GM12878 (cell line): Measurements from ENCODE around the gene MSX1. TPM values are rescaled to one million over a fixed set of nuclear protein-coding genes. Genes with fewer than 3 reads are reported as not detected.

ENCODE experiments used
- ATAC-seq: fragments of 200-7000 bp; cut with Tn5 transposase; 3 replicates; pipeline ENCODE4 v1.9.1; 2020; ENCODE audit warnings: mild to moderate bottlenecking, moderate library complexity
- BruUV-seq: library from RNA; stranded (reverse); fragments of 400-500 nt; replicated peaks from 2 replicates; lab custom pipeline; 2021; lab: Mats Ljungman, UMichigan
- CTCF ChIA-PET: fragments of 300-600 bp; sonication (Branson Sonifier 250); formaldehyde crosslinking; extraction: SDS; loops from one replicate; lab custom pipeline; 2021; ENCODE audit warnings: inconsistent platforms; lab: Yijun Ruan, JAX
- POLR2A ChIA-PET: fragments of 350-600 bp; formaldehyde crosslinking; extraction: SDS; loops from one replicate; lab custom pipeline; 2021; ENCODE audit warnings: inconsistent platforms; lab: Charles Lee
- RAD21 ChIA-PET: fragments of 300-600 bp; sonication (Branson Sonifier 250); formaldehyde crosslinking; loops from one replicate; lab custom pipeline; 2023; ENCODE audit warnings: antibody characterized with exemption; ENCODE audit not compliant: unreplicated experiment; lab: Charles Lee
- SMC1A ChIA-PET: fragments of 300-600 bp; sonication (Branson Sonifier 250); formaldehyde crosslinking; loops from one replicate; lab custom pipeline; 2023; ENCODE audit not compliant: unreplicated experiment, uncharacterized antibody; lab: Charles Lee
- DNase-seq: peaks from one replicate; pipeline ENCODE4 v3.0.0-alpha.2; 2011; ENCODE audit warnings: low read depth, low spot score
- FAIRE-seq: peaks from 3 replicates; lab custom pipeline; 2011; peaks lifted over from hg19 to GRCh38; lab: Jason Lieb, UNC
- H2AFZ ChIP-seq: 2 replicates; pipeline ENCODE4 v1.6.0; 2011; ENCODE audit warnings: low read depth, low read length, control low read depth; ENCODE audit not compliant: control insufficient read depth
- H3K27ac ChIP-seq: 2 replicates; pipeline ENCODE4 v1.5.1; 2011; ENCODE audit warnings: control low read depth; ENCODE audit not compliant: control insufficient read depth, insufficient read depth
- H3K27me3 ChIP-seq, 2 experiments: replicated peaks in 1 of 2; 2 replicates each; pipeline versions ENCODE4 v1.6.0 to v1.6.1; 2011; ENCODE audit warnings: low read length in 1 of 2; ENCODE audit not compliant: control insufficient read depth in 2 of 2, insufficient read depth in 2 of 2
- H3K36me3 ChIP-seq, 2 experiments: 2 replicates each; pipeline ENCODE4 v1.5.1; 2011; ENCODE audit warnings: low read length in 1 of 2; ENCODE audit not compliant: control insufficient read depth in 2 of 2, insufficient read depth in 2 of 2
- H3K4me1 ChIP-seq: 2 replicates; pipeline ENCODE4 v1.6.1; 2011; ENCODE audit warnings: mild to moderate bottlenecking, low read length, moderate library complexity, mixed read lengths; ENCODE audit not compliant: control insufficient read depth, insufficient read depth
- H3K4me2 ChIP-seq: 2 replicates; pipeline ENCODE4 v1.6.0; 2011; ENCODE audit warnings: control low read depth; ENCODE audit not compliant: control insufficient read depth, insufficient read depth
- H3K4me3 ChIP-seq: fragments of 200-600 bp; sonication (generic); 2 replicates; pipeline ENCODE4 v1.5.1; 2016
- H3K79me2 ChIP-seq: 2 replicates; pipeline ENCODE4 v1.6.0; 2011; ENCODE audit warnings: low read length; ENCODE audit not compliant: control insufficient read depth, insufficient read depth
- H3K9ac ChIP-seq: 2 replicates; pipeline ENCODE4 v1.8.0; 2011; ENCODE audit warnings: low read length, control low read depth, mixed read lengths; ENCODE audit not compliant: control insufficient read depth, insufficient read depth
- H3K9me3 ChIP-seq: replicated peaks from 3 replicates; pipeline ENCODE4 v1.5.1; 2011; ENCODE audit warnings: mild to moderate bottlenecking, low read length; ENCODE audit not compliant: control insufficient read depth, insufficient read depth
- H4K20me1 ChIP-seq: 2 replicates; pipeline ENCODE4 v1.6.0; 2011; ENCODE audit not compliant: control insufficient read depth, insufficient read depth
- BRCA1 ChIP-seq: IDR thresholded peaks from 2 replicates; pipeline ENCODE4 v1.6.1; 2011; ENCODE audit warnings: low read depth, low read length, improper control_type of control experiment
- E4F1 ChIP-seq: fragments of 450-650 bp; IDR thresholded peaks from 2 replicates; pipeline ENCODE4 v1.6.1; 2018; ENCODE audit warnings: borderline replicate concordance, mild to moderate bottlenecking; ENCODE audit not compliant: partially characterized antibody
- ETV6 ChIP-seq, 2 experiments: fragments of 450-650 bp in 1 of 2; IDR thresholded peaks in 1 of 2; conservative IDR thresholded peaks in 1 of 2; 2 replicates each; pipeline ENCODE4 v1.6.1; 2014; ENCODE audit warnings: antibody characterized with exemption in 1 of 2, borderline replicate concordance in 1 of 2, low read depth in 1 of 2, mild to moderate bottlenecking in 1 of 2, moderate library complexity in 1 of 2
- GATAD2B ChIP-seq: fragments of 450-650 bp; conservative IDR thresholded peaks from 2 replicates; pipeline ENCODE4 v1.6.1; 2017; ENCODE audit warnings: low read depth, mild to moderate bottlenecking, moderate library complexity
- HCFC1 ChIP-seq: fragments of 150-350 bp; IDR thresholded peaks from 2 replicates; pipeline ENCODE4 v1.6.1; 2014; ENCODE audit warnings: low read length
- KLF5 ChIP-seq: fragments of 450-650 bp; IDR thresholded peaks from 2 replicates; pipeline ENCODE4 v1.6.1; 2014; ENCODE audit warnings: mild to moderate bottlenecking; ENCODE audit not compliant: partially characterized antibody
- NFXL1 ChIP-seq: fragments of 450-650 bp; IDR thresholded peaks from 2 replicates; pipeline ENCODE4 v1.6.1; 2017; ENCODE audit warnings: antibody characterized with exemption, mild to moderate bottlenecking, borderline replicate concordance
- NR2F1 ChIP-seq: fragments of 450-650 bp; conservative IDR thresholded peaks from 2 replicates; pipeline ENCODE4 v1.6.1; 2017; ENCODE audit warnings: mild to moderate bottlenecking
- PAX5 ChIP-seq: IDR thresholded peaks from 2 replicates; pipeline ENCODE4 v1.6.1; 2011; ENCODE audit warnings: low read depth, low read length, borderline replicate concordance
- POLR2AphosphoS2 ChIP-seq: IDR thresholded peaks from 2 replicates; pipeline ENCODE4 v1.6.1; 2011; ENCODE audit warnings: low read depth, mild to moderate bottlenecking, low read length, improper control_type of control experiment, moderate library complexity
- SKIL ChIP-seq: fragments of 450-650 bp; IDR thresholded peaks from 2 replicates; pipeline ENCODE4 v1.6.1; 2017; ENCODE audit warnings: mild to moderate bottlenecking, low read depth, inconsistent platforms; ENCODE audit not compliant: poor library complexity, severe bottlenecking
- SPI1 ChIP-seq: IDR thresholded peaks from 2 replicates; pipeline ENCODE4 v1.6.1; 2011; ENCODE audit warnings: low read depth, mild to moderate bottlenecking, low read length, moderate library complexity, borderline replicate concordance; ENCODE audit not compliant: insufficient read depth
- STAT1 ChIP-seq: fragments of 450-650 bp; conservative IDR thresholded peaks from 2 replicates; pipeline ENCODE4 v1.6.1; 2014; ENCODE audit warnings: antibody characterized with exemption, mild to moderate bottlenecking
- ZNF384 ChIP-seq: IDR thresholded peaks from 2 replicates; pipeline ENCODE4 v1.6.1; 2012; ENCODE audit warnings: low read depth, mild to moderate bottlenecking, low read length, improper control_type of control experiment, borderline replicate concordance
- WGBS: methylation state at CpG from one replicate; pipeline ENCODE4 v1.1.6; 2016; ENCODE audit warnings: low lambda C conversion rate; ENCODE audit not compliant: insufficient replicate concordance, insufficient coverage; ENCODE audit errors: missing lambda C conversion rate; 5-methylcytosine and 5-hydroxymethylcytosine counted together
- in situ Hi-C: fragments of 300-500 bp; cut with MboI; formaldehyde crosslinking; loops from 9 replicates; pipeline ENCODE4 v1.14.3; 2018; ENCODE audit warnings: mixed read lengths
- intact Hi-C: fragments of 100-400 bp; cut with micrococcal nuclease; formaldehyde crosslinking; loops from one replicate; pipeline ENCODE4 v1.14.2; 2022; ENCODE audit not compliant: unreplicated experiment
- polyA plus RNA-seq, 11 experiments: library from polyadenylated mRNA; depleted of rRNA in 4 of 11; unstranded in 6 of 11; stranded (reverse) in 5 of 11; fragments of >200 nt; fragmentation: Nextera tagmentation in 4 of 11; fragmentation: Illumina TruSeq in 1 of 11; extraction: Ambion mirVana in 4 of 11; extraction: Trizol in 1 of 11; gene quantifications; 1 replicate in 1 of 11; 2 replicates in 10 of 11; pipeline versions ENCODE4 v1.2.1 to v1.2.3, GENCODE V29; 2011 to 2016; ENCODE audit warnings: inconsistent platforms in 2 of 11, missing spikeins in 2 of 11, low read depth in 1 of 11
- total RNA-seq, 4 experiments: library from RNA; depleted of rRNA in 3 of 4; stranded (reverse); fragments of >200 nt in 3 of 4; fragmentation: Illumina TruSeq in 1 of 4; extraction: Trizol in 1 of 4; gene quantifications; 2 replicates each; pipeline versions ENCODE4 v1.2.1 to v1.2.3, GENCODE V29; 2013 to 2021

MSX1 gene
- total and polyA plus RNA-seq, 10 of the 15 experiments (the other 5 are each of a cell fraction or from before 2014, with no cell fraction given): 0.04 to 0.56 (median 0.15) TPM; not detected in 2

- H2AFZ ChIP-seq: no peak overlapping the region
- DNase-seq: no peak
- no peak overlapping the region for H3K4me3 ChIP-seq
- in situ Hi-C loops: no loop called here
- H3K79me2 ChIP-seq: no peaks in the 10 kb centered on the region
- no peak for TF ChIP-seq NFXL1
- H3K4me2 ChIP-seq: no peak overlapping the region
- ATAC-seq: no peak
- BruUV-seq: no TSS peak
- H3K4me1 ChIP-seq: no peaks in the 10 kb centered on the region
- H3K27me3 ChIP-seq: no peaks in the 10 kb centered on the region
- ChIA-PET RAD21 (no interaction called here), CTCF (no interaction called here), POLR2A (no interaction called here), SMC1A (no interaction called here)
- H3K9ac ChIP-seq: no peak overlapping the region
- no peaks in the 10 kb centered on the region for H3K36me3 ChIP-seq
- no peak overlapping the region for H3K27ac ChIP-seq
- no peaks in the 10 kb centered on the region for H4K20me1 ChIP-seq
- FAIRE-seq: no peak
- intact Hi-C loops: no loop called here
- 74% methylated on average over 14 of the region's 14 CpGs for WGBS
- no peaks in the 10 kb centered on the region; the same call in 2 of the 3 replicates for H3K9me3 ChIP-seq
Observed at GRCh38 chr4:4820261-4820660, 39.2 kb upstream of the MSX1 start.

GRCh38 chr4:4820739-4821138 lies 38.7 kb upstream of the MSX1 start:
- H3K4me1 ChIP-seq: no peaks in the 10 kb centered on the region
- in situ Hi-C loops: no loop called here
- POLR2A ChIA-PET: no interaction called here
- DNase-seq: no peak
- RAD21 ChIA-PET: no interaction called here
- FAIRE-seq: no peak
- CTCF ChIA-PET: no interaction called here
- no TSS peak for BruUV-seq
- H4K20me1 ChIP-seq: no peaks in the 10 kb centered on the region
- H3K36me3 ChIP-seq: no peaks in the 10 kb centered on the region
- no peak overlapping the region for H3K4me3 ChIP-seq
- no peaks in the 10 kb centered on the region; the same call in 2 of the 3 replicates for H3K9me3 ChIP-seq
- H3K4me2 ChIP-seq: no peak overlapping the region
- intact Hi-C loops: no loop called here
- 19% methylated on average over 3 of the region's 3 CpGs for WGBS
- no peak overlapping the region for H2AFZ ChIP-seq
- ATAC-seq: no peak
- no peaks in the 10 kb centered on the region for H3K79me2 ChIP-seq
- SMC1A ChIA-PET: no interaction called here
- no peak overlapping the region for H3K27ac ChIP-seq
- H3K27me3 ChIP-seq: no peaks in the 10 kb centered on the region
- H3K9ac ChIP-seq: no peak overlapping the region
- TF ChIP-seq HCFC1 (no peak), PAX5 (no peak), ZNF384 (no peak), POLR2AphosphoS2 (no peak), E4F1 (no peak), GATAD2B (no peak), SKIL (no peak), SPI1 (no peak), NR2F1 (no peak), STAT1 (no peak), ETV6 (conservative IDR thresholded peaks at IDR 0.05 in 1 of 2, IDR thresholded peaks at IDR 0.05 in 1 of 2; ENCODE audit: borderline replicate concordance in 1 of 2, low read depth in 1 of 2) (no peak), BRCA1 (no peak), KLF5 (no peak)
